MCF 10A (cell line): ENCODE data around the gene SLC7A8. TPM values are rescaled to one million over a fixed set of nuclear protein-coding genes. Genes with fewer than 3 reads are reported as not detected.
"Not testable (repeated sequence)": the region's sequence is repeated elsewhere in the genome, so short reads cannot be mapped to it uniquely, and the experiment has no call there.

Experiments
- Bru-seq: library from RNA; stranded (reverse); fragments of 400-500 nt; gene quantifications from one replicate; lab custom pipeline; 2021; lab: Mats Ljungman, UMichigan
- BruChase-seq, 2 experiments: library from RNA; stranded (reverse); fragments of 400-500 nt; gene quantifications; one replicate each; lab custom pipeline; 2021; lab: Mats Ljungman, UMichigan
- BruUV-seq: library from RNA; stranded (reverse); fragments of 400-500 nt; replicated peaks from 2 replicates; lab custom pipeline; 2021; lab: Mats Ljungman, UMichigan
- CTCF ChIA-PET: fragments of 300-600 bp; sonication (Branson Sonifier 250); formaldehyde crosslinking; extraction: SDS; loops from one replicate; lab custom pipeline; 2021; ENCODE audit warnings: antibody characterized with exemption, inconsistent platforms; lab: Yijun Ruan, JAX
- POLR2A ChIA-PET: fragments of 300-600, 350-650 bp; sonication (Branson Sonifier 250); formaldehyde crosslinking; extraction: SDS; loops from one replicate; lab custom pipeline; 2020; ENCODE audit warnings: antibody characterized with exemption, inconsistent platforms; lab: Yijun Ruan, JAX
- DNase-seq: peaks from one replicate; pipeline ENCODE4 v3.0.0-alpha.2; 2018; ENCODE audit not compliant: unreplicated experiment
- H3K27ac Mint-ChIP-seq: one replicate; pipeline ENCODE4 v1.8.0; 2022; ENCODE audit warnings: mild to moderate bottlenecking, low read depth, mixed read lengths; ENCODE audit not compliant: unreplicated experiment
- H3K27me3 Mint-ChIP-seq: one replicate; pipeline ENCODE4 v1.8.0; 2022; ENCODE audit warnings: mixed read lengths; ENCODE audit not compliant: insufficient read depth, unreplicated experiment
- H3K36me3 Mint-ChIP-seq: one replicate; pipeline ENCODE4 v1.8.0; 2022; ENCODE audit warnings: mild to moderate bottlenecking, moderate library complexity, mixed read lengths; ENCODE audit not compliant: insufficient read depth, unreplicated experiment
- H3K4me1 Mint-ChIP-seq: one replicate; pipeline ENCODE4 v1.8.0; 2022; ENCODE audit warnings: mixed read lengths; ENCODE audit not compliant: insufficient read depth, unreplicated experiment
- H3K4me3 Mint-ChIP-seq: one replicate; pipeline ENCODE4 v1.8.0; 2022; ENCODE audit warnings: mild to moderate bottlenecking, moderate library complexity, mixed read lengths; ENCODE audit not compliant: unreplicated experiment
- H3K9me3 Mint-ChIP-seq: one replicate; pipeline ENCODE4 v1.8.0; 2022; ENCODE audit warnings: mixed read lengths; ENCODE audit not compliant: unreplicated experiment
- CTCF ChIP-seq: fragments of 200-600 bp; IDR thresholded peaks from one replicate; pipeline ENCODE4 v1.8.0; 2022; ENCODE audit warnings: antibody characterized with exemption, mild to moderate bottlenecking; ENCODE audit not compliant: unreplicated experiment
- intact Hi-C: fragments of 100-400 bp; cut with micrococcal nuclease; formaldehyde crosslinking; loops from 2 replicates; pipeline ENCODE4 v1.14.1; 2022
- long read RNA-seq: library from polyadenylated mRNA; stranded (forward); transcript quantifications from one replicate; pipeline ENCODE4 v2.0.0, GENCODE V29; 2022
- total RNA-seq: library from RNA; stranded (reverse); gene quantifications from 2 replicates; pipeline ENCODE4 v1.2.3, GENCODE V29; 2022

The SLC7A8 gene
- 1.5 and 2.4 TPM in 2 replicates for total RNA-seq
- percentile 16 among the genes with signal in this experiment for Bru-seq, nascent RNA
- BruChase-seq, experiment 1, labeled RNA remaining after a 6-hour chase, result percentile 17 among the genes with signal in this experiment
- BruChase-seq, experiment 2, labeled RNA remaining after a 2-hour chase, result percentile 17 among the genes with signal in this experiment
- long read RNA-seq, partial matches to known transcripts, result 0 of 1 reads
- long read RNA-seq, other reads (novel, unspliced or antisense), result 1 of 1 reads

GRCh38 chr14:23183479-23183878 is at the start of gene SLC7A8:
SLC7A8 (minus strand) TSS chr14:23183660; CDS start chr14:23182914, 746 bp downstream.
- no peak for DNase-seq
- ChIA-PET CTCF (interaction anchor here (0.6 to 12.2 kb wide), 8 partner anchors 10 to 197 kb away, joined by 3 to 766 read pairs (median 5); partner anchors contain the start of gene CEBPE), POLR2A (interaction anchor here (0.7 to 7.5 kb wide), 9 partner anchors 11 to 105 kb away, joined by 3 to 78 read pairs (median 4); partner anchors contain the start of gene CEBPE)
- Mint-ChIP-seq H3K9me3 (no peaks in the 10 kb centered on the region), H3K36me3 (no peaks in the 10 kb centered on the region), H3K27me3 (no peaks in the 10 kb centered on the region), H3K4me3 (no peak within 1 kb of the TSS), H3K4me1 (peaks cover 5% of the 10 kb centered on the region), H3K27ac (no peak within 1 kb of the TSS)
- no peak for TF ChIP-seq CTCF
- BruUV-seq, result no TSS peak
- intact Hi-C loops, result no loop called here

- H3K4me3 Mint-ChIP-seq, H3K36me3 Mint-ChIP-seq, BruUV-seq, POLR2A ChIA-PET, H3K4me1 Mint-ChIP-seq, intact Hi-C loops, CTCF ChIA-PET, H3K27me3 Mint-ChIP-seq, H3K9me3 Mint-ChIP-seq, H3K27ac Mint-ChIP-seq, DNase-seq: not testable (repeated sequence)
These were observed 48.9 kb upstream of the SLC7A8 start for GRCh38 chr14:23232241-23232808.

GRCh38 chr14:23228812-23229211 is 45.4 kb upstream of the SLC7A8 start:
- CTCF ChIA-PET, result no interaction called here

GRCh38 chr14:23227566-23227965 is 44.1 kb upstream of the SLC7A8 start:
- Mint-ChIP-seq H3K27me3 (peaks cover 27% of the 10 kb centered on the region), H3K4me1 (no peaks in the 10 kb centered on the region), H3K9me3 (peaks cover 18% of the 10 kb centered on the region), H3K27ac (no peak overlapping the region), H3K4me3 (no peak overlapping the region), H3K36me3 (peaks cover 5% of the 10 kb centered on the region)
- no peak for DNase-seq
- intact Hi-C loops, result no loop called here
- POLR2A ChIA-PET, result interaction anchor here (0.6 to 1.6 kb wide), 3 partner anchors 65 to 176 kb away, joined by 3 to 4 read pairs (median 4); partner anchors contain the start of gene PABPN1
- no TSS peak for BruUV-seq
- CTCF ChIA-PET, result interaction anchor here (0.6 kb wide), 1 partner anchor 560 kb away, joined by 3 read pairs; no protein-coding TSS in a partner anchor
- no peak for TF ChIP-seq CTCF

More at GRCh38 chr14:23228812-23229211, 45.4 kb upstream of the SLC7A8 start:
- POLR2A ChIA-PET, result no interaction called here
- DNase-seq, result no peak
- Mint-ChIP-seq H3K36me3 (peaks cover 5% of the 10 kb centered on the region), H3K27ac (no peak overlapping the region), H3K4me3 (no peak overlapping the region), H3K9me3 (peaks cover 17% of the 10 kb centered on the region), H3K4me1 (no peaks in the 10 kb centered on the region), H3K27me3 (peaks cover 14% of the 10 kb centered on the region)
- no peak for TF ChIP-seq CTCF
- intact Hi-C loops, result no loop called here
- BruUV-seq, result no TSS peak

GRCh38 chr14:23224958-23225357 is 41.5 kb upstream of the SLC7A8 start:
- Mint-ChIP-seq H3K9me3 (peaks cover 18% of the 10 kb centered on the region), H3K27me3 (peaks cover 47% of the 10 kb centered on the region)
- DNase-seq, intact Hi-C loops, H3K36me3 Mint-ChIP-seq, BruUV-seq, H3K4me1 Mint-ChIP-seq, H3K4me3 Mint-ChIP-seq, H3K27ac Mint-ChIP-seq: not testable (repeated sequence)
- ChIA-PET CTCF (interaction anchor here (0.6 to 1.0 kb wide), 2 partner anchors 16 to 72 kb away, joined by 3 read pairs; no protein-coding TSS in a partner anchor), POLR2A (interaction anchor here (0.7 kb wide), 1 partner anchor 112 kb away, joined by 4 read pairs; no protein-coding TSS in a partner anchor)
